ENCODE measurements around the gene EML3. TPM values are rescaled to one million over a fixed set of nuclear protein-coding genes. Genes with fewer than 3 reads are reported as not detected.
A peak's percentile ranks its signal among the peaks of the same experiment; 100 is the strongest.
"Not testable (repeated sequence)": the region's sequence is repeated elsewhere in the genome, so short reads cannot be mapped to it uniquely, and the experiment has no call there.

The EML3 gene
- total RNA-seq, 2 experiments from 2014 or later, result 132 to 133 TPM

DNA sequence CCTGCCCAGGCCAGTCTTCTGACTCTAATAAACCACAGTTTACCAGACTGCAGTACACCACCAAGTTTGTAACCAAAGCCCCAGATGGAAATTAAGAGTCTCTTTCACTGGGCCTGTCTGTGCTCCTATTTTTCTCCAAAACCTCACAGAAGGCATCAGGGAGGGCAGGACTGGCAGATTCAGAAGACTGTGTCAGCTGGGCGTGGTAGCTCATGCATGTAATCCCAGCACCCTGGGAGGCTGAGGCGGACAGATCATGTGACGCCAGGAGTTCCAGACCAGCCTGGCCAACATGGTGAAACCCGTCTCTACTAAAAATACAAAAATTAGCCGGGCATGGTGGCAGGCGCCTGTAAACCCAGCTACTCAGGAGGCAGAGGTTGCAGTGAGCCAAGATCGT, 27.2 kb downstream of the EML3 start:
- H3K4me1 Mint-ChIP-seq, result peaks cover 10% of the 10 kb centered on the region

DNA sequence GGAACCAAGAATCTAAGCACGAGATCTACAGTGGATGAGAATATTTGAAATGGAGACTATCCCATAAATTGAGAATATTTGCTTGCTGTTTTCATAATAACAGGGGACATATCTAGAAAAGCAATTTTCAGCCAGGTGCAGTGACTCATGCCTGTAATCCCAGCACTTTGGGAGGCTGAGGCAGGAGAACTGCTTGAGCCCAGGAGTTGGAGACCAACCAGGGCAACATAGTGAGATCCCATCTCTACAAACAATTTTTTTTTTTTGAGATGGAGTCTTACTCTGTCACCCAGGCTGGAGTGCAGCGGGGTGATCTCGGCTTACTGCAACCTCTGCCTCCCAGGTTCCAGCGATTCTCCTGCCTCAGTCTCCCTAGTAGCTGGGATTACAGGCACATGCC, 30.8 kb downstream of the EML3 start:
- H3K27ac Mint-ChIP-seq; H3K4me1 Mint-ChIP-seq; H3K27me3 Mint-ChIP-seq; H3K4me3 Mint-ChIP-seq; ATAC-seq; H3K9me3 Mint-ChIP-seq (ENCODE audit: low read depth); DNase-seq: not testable (repeated sequence)
- CTCF ChIA-PET, result interaction anchor here (2.5 kb wide), 1 partner anchor 10 kb away, joined by 8 read pairs; the partner anchor contains the start of gene TUT1
- H3K36me3 Mint-ChIP-seq, result peaks cover 24% of the 10 kb centered on the region

More for the DNA sequence above, 27.2 kb downstream of the EML3 start:
- CTCF ChIA-PET, result interaction anchor here (1.1 to 1.2 kb wide), 2 partner anchors 157 to 161 kb away, joined by 3 read pairs; no protein-coding TSS in a partner anchor
- peaks cover 30% of the 10 kb centered on the region for H3K36me3 Mint-ChIP-seq
- not testable (repeated sequence) for H3K27me3 Mint-ChIP-seq; DNase-seq; H3K27ac Mint-ChIP-seq; H3K9me3 Mint-ChIP-seq (ENCODE audit: low read depth); H3K4me3 Mint-ChIP-seq; ATAC-seq

DNA sequence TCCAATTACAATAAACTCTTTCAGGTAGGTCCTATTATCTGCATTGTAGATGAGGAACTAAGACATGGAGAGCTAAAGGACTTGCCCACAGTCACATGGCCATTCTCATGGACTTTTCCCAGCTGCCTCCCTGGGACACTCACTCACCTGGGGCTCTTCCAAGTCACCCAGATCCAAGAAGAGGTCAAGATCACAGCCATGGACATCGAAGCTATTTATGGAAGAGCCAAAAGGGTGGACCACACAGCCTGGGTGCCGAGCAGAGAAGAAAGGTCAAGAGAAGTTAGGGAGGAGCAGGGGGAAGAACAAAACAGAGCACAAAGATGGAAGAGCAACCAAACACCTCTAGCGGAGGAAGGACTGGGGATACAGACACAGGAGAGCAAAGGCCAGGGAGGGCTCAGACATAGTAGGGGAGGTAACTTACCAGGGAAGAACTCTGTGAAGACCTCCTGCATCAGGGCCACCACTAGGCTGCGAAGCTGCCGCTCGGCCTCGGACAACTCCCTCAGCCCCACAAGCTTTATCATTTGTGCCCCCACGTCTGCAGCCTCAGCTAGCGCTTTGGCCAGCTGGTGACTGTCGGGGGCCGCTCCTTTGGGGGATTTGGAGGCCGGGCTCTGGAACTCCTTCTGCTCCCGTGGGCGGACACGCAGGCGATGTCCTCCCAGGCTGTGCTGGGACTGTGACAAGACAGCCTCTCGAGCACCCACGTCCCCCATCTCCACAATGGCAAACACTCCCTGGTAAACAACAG, 31.4 kb downstream of the EML3 start:
- DNase-seq (no peak), ATAC-seq (no peak)
- no peaks in the 10 kb centered on the region for H3K4me1 Mint-ChIP-seq
- H3K4me3 Mint-ChIP-seq, result no peak overlapping the region
- CTCF ChIA-PET, result interaction anchor here (2.5 kb wide), 1 partner anchor 10 kb away, joined by 8 read pairs; the partner anchor contains the start of gene TUT1
- no peaks in the 10 kb centered on the region for H3K9me3 Mint-ChIP-seq (ENCODE audit: low read depth)
- peaks cover 24% of the 10 kb centered on the region for H3K36me3 Mint-ChIP-seq
- H3K27ac Mint-ChIP-seq, result no peak overlapping the region
- H3K27me3 Mint-ChIP-seq, result no peaks in the 10 kb centered on the region

DNA sequence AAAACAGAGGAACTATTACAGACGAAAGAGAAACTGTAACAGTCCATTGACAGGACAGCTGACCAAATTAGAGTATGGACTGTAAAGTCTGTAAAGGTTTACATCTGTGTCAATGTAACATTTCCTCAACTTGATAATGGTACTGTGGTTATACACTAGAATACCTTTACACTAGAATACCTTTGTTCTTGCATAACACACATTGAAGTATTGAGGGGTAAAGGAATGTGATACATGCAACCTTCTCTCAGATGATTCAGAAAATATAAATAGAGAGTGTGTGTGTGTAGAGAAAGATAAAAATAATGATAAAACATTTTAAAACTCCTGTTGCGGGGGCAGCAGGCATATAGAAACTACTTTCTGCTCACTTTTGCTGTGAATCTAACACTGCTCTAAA, 33.3 kb downstream of the EML3 start:
- H3K4me1 Mint-ChIP-seq, result peaks cover 13% of the 10 kb centered on the region
- no peak for DNase-seq
- no peaks in the 10 kb centered on the region for H3K9me3 Mint-ChIP-seq (ENCODE audit: low read depth)
- ATAC-seq, result no peak
- CTCF ChIA-PET, result interaction anchor here (0.9 to 1.6 kb wide), 3 partner anchors 12 to 155 kb away, joined by 4 to 5 read pairs (median 5); partner anchors contain the start of gene TUT1
- H3K27me3 Mint-ChIP-seq, result no peaks in the 10 kb centered on the region
- no peak overlapping the region for H3K4me3 Mint-ChIP-seq
- no peak overlapping the region for H3K27ac Mint-ChIP-seq
- H3K36me3 Mint-ChIP-seq, result peaks cover 24% of the 10 kb centered on the region

DNA sequence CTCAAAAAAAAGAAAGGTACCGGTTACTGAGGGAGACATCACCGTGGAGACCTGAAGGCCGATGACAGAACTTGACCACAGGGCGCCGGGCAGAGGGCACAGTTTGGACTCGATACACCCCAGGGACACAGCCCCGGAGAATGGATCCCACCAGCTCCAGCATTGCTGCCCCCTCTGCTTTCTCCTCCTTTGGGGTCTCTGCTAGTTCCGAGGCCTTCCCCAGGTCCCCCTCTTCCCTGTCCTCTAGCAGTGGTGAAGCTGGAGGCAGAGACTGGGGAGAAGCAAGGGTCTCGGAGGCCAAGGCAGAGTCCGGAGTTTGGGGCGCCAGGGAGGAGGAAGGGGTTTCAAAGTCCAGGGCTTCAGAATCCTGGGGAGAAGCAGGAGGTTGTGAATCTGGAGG, 34.0 kb downstream of the EML3 start:
- Mint-ChIP-seq H3K36me3 (peaks cover 21% of the 10 kb centered on the region), H3K27ac (no peak overlapping the region), H3K4me3 (no peak overlapping the region), H3K9me3 (ENCODE audit: low read depth) (no peaks in the 10 kb centered on the region), H3K4me1 (peaks cover 13% of the 10 kb centered on the region), H3K27me3 (no peaks in the 10 kb centered on the region)
- DNase-seq (no peak), ATAC-seq (no peak)
- CTCF ChIA-PET, result interaction anchor here (0.9 to 1.6 kb wide), 3 partner anchors 13 to 154 kb away, joined by 4 to 5 read pairs (median 5); partner anchors contain the start of gene TUT1

DNA sequence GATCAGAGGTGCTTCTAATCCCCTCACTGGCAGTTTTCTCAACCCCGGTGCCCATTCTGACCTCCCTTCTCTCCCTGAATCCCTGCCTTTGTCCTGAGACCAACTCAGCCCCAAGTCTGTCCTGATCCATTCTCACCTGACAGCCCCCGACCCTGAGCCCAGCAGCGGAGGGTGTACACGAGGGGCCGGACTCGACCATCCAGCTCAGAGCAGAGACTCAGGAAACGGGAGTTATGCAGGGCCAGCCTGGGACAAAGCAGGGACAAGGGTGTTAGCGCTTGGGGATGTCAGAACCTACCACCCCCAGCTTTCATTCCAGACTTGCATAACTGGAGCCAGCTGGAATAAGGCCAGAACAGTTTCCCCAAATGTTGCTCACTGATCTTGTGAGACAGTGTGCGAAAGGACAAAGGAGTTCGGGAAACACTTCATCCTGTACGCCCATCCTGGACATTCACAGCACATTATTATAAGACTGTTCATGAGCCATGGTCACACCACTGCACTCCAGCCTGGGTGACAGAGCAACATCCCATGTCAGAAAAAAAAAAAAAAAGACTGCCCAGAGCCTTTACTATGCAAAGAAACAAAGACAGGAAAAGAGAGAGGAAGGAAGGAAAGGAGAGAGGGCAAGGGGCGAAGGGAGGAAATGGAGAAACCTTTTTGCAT, 35.4 kb downstream of the EML3 start:
- no peaks in the 10 kb centered on the region for H3K27me3 Mint-ChIP-seq
- CTCF ChIA-PET, result interaction anchor here (1.1 to 1.2 kb wide), 2 partner anchors 11 to 152 kb away, joined by 3 to 5 read pairs; no protein-coding TSS in a partner anchor
- H3K27ac Mint-ChIP-seq, result no peak overlapping the region
- H3K9me3 Mint-ChIP-seq (ENCODE audit: low read depth), result no peaks in the 10 kb centered on the region
- DNase-seq (no peak), ATAC-seq (no peak)
- no peak overlapping the region for H3K4me3 Mint-ChIP-seq
- peaks cover 22% of the 10 kb centered on the region for H3K4me1 Mint-ChIP-seq
- H3K36me3 Mint-ChIP-seq, result peaks cover 28% of the 10 kb centered on the region

DNA sequence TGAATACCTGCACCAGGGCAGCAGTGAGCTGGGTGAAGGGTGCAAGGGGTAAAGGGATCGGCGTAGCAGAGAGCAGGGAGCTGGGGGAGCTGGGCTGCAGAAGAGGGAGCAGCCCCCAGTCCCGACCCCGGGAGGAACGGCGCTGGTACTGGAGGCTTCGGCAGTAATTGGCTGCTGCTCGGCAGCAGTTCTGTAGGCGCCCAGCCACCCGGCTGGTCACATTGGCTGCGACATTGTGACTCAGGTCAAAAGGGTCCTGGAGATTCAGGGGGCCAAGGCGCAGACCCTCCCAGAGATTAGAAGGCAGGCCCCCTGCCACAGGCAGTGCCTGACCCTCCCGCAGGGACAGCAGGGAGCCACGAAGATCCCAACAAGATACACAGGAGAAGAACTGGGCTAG, 36.7 kb downstream of the EML3 start:
- peaks cover 35% of the 10 kb centered on the region for H3K4me1 Mint-ChIP-seq
- no peaks in the 10 kb centered on the region for H3K9me3 Mint-ChIP-seq (ENCODE audit: low read depth)
- ATAC-seq (no peak), DNase-seq (no peak)
- H3K27me3 Mint-ChIP-seq, result no peaks in the 10 kb centered on the region
- peak overlapping the region; percentile 94 for H3K4me3 Mint-ChIP-seq
- no peak overlapping the region for H3K27ac Mint-ChIP-seq
- peaks cover 35% of the 10 kb centered on the region for H3K36me3 Mint-ChIP-seq
- CTCF ChIA-PET, result interaction anchor here (0.8 to 3.8 kb wide), 4 partner anchors 16 to 181 kb away, joined by 3 to 28 read pairs (median 4); partner anchors contain the start of gene TUT1

DNA sequence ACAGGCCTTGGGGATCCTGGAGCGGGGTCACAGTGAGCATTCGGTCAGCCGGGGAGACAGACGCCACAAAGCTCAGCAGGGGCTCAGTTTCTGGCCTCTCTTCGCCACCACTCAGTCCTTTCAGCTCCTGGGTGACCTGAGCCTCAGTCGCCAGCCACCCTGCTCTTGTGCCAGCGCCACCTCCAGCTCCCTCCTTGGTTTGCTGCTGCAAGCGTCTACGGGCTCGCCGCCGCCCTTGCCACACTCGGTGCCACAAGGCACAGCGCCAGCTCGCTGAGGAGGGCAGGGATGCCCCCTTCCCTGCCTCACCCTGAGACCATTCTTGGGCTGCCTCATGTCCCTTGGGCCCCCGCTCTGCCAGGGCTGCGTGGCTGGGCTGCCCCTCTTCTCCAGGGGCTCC, 37.4 kb downstream of the EML3 start:
- H3K4me3 Mint-ChIP-seq, result peak overlapping the region; percentile 94
- ATAC-seq (no peak), DNase-seq (no peak)
- peaks cover 41% of the 10 kb centered on the region for H3K4me1 Mint-ChIP-seq
- peak overlapping the region; percentile 89 for H3K27ac Mint-ChIP-seq
- no peaks in the 10 kb centered on the region for H3K9me3 Mint-ChIP-seq (ENCODE audit: low read depth)
- no peaks in the 10 kb centered on the region for H3K27me3 Mint-ChIP-seq
- H3K36me3 Mint-ChIP-seq, result peaks cover 40% of the 10 kb centered on the region
- CTCF ChIA-PET, result interaction anchor here (0.6 to 6.5 kb wide), 11 partner anchors 14 to 180 kb away, joined by 3 to 44 read pairs (median 5); partner anchors contain the start of gene TUT1

DNA sequence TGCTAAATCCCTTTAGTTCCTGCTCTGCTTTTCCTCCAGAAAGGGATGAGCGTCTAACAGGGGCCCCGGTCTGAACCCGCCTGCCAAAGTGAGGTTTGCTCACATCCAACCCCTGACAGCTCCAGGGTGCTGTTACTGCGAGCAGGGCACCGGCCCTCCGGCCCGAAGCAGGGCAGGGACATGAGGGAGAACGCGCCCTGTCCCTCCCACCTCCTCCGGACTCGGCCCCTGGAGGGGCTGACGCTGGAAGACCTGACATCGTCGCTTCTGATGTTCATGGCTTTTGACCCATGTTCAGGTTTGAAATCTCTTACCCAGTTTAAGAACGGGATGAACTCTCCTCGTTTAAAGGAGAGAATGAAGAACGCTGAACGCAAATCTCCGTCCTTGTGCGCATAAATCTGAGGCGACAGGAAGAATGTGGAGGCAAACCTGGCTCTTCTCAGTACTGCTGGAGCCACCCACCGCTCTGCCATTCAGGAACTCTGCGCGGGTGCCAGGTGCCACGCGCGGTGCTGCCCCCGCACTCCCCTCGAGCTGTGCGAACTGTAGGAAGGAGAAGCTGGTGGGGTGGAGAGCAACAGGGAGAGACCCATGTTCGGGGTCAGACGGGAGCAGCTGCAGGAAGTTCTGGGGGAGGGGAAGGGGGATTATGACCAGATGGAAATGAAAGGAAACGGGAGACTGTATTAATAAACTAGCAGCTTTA, 38.1 kb downstream of the EML3 start:
- peak; percentile 21 for ATAC-seq
- peak overlapping the region; percentile 94 for H3K4me3 Mint-ChIP-seq
- no peak for DNase-seq
- peaks cover 45% of the 10 kb centered on the region for H3K4me1 Mint-ChIP-seq
- no peaks in the 10 kb centered on the region for H3K9me3 Mint-ChIP-seq (ENCODE audit: low read depth)
- H3K27ac Mint-ChIP-seq, result peak overlapping the region; percentile 89
- H3K36me3 Mint-ChIP-seq, result peaks cover 44% of the 10 kb centered on the region
- CTCF ChIA-PET, result interaction anchor here (0.5 to 6.5 kb wide), 19 partner anchors 13 to 248 kb away, joined by 3 to 60 read pairs (median 5); partner anchors contain the start of genes HNRNPUL2 and TUT1
- H3K27me3 Mint-ChIP-seq, result no peaks in the 10 kb centered on the region

DNA sequence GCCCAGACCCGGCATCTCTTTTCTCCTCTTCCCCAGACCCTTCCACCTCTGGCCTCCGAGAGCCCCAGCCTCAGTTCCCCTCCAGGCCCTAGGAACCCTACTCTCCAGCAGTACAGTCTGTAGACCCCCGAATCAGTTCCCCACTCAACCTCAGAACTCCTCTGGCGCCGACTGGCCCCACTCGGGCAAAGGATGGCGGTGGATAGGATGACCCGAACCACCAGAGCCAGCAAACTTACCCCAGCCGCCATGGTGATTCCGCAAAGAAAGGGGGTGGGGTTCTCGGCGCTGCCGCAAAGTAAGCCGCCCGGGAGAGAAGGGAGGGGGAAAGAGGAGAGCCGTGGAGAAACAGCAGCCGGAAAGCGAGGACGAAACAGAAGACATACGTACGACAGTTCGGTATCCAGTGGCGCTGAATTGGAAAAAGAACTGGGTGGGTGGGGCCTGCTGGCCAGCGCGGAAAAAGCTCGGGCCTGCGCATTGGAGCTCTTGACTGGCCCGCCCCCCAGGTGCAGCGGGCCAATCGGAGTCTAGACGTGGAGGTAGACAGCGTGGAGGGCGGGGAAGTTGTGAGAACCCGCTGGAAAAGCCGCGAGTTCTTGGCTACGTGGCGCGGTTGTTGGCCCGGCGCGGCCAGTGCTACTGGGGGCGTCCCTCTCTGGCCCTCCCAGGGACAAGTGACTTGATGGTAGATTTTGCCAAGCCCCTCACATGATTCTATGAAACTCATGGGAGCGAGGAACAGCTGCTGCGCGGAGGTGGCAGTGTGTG, 38.8 kb downstream of the EML3 start, which contains the start of gene EEF1G:
Gene EEF1G, minus strand, starts transcription at position 300 of the 771 bp plus-strand sequence. Its CDS starts 49 bp downstream, at position 251.
- Mint-ChIP-seq H3K27me3 (no peaks in the 10 kb centered on the region), H3K9me3 (ENCODE audit: low read depth) (no peaks in the 10 kb centered on the region), H3K27ac (peak within 1 kb of the TSS; percentile 89), H3K4me1 (peaks cover 51% of the 10 kb centered on the region), H3K36me3 (peaks cover 47% of the 10 kb centered on the region), H3K4me3 (peak within 1 kb of the TSS; percentile 94)
- ATAC-seq, result peak; percentile 94
- peak; percentile 100 for DNase-seq
- CTCF ChIA-PET, result interaction anchor here (0.5 to 6.5 kb wide), 15 partner anchors 14 to 248 kb away, joined by 3 to 60 read pairs (median 5); partner anchors contain the start of genes HNRNPUL2 and TUT1

DNA sequence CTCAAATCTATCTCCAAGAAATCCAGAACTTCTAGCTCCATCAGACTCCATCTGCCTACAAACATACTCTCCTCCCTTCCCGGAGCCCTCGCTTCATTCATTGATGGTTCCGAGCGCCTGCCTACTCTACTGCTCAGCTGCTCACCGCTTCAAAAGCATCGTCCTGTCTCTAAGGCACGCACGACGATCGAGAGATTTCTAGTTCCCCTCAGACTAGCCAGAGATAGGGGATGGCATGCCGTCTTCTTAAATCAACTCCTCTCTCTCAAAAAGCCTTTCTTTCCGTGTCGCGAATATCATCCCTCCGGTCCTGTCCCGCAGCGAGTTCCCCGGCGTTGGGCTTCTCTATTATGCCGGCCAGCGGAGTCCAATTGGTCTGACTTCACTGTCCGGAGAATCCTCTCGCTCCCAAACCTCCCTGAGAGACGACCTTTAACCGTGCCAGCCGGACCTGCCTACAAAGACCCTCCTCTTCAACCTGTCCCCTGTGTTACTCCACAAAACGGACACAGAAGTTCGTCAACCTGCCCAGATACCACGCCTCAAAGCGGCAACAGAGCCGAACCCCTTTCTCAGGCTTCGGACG, 39.5 kb downstream of the EML3 start:
- CTCF ChIA-PET, result interaction anchor here (1.0 to 6.5 kb wide), 11 partner anchors 14 to 180 kb away, joined by 3 to 60 read pairs (median 6); partner anchors contain the start of gene TUT1
- ATAC-seq, result no peak
- peak overlapping the region; percentile 89 for H3K27ac Mint-ChIP-seq

DNA sequence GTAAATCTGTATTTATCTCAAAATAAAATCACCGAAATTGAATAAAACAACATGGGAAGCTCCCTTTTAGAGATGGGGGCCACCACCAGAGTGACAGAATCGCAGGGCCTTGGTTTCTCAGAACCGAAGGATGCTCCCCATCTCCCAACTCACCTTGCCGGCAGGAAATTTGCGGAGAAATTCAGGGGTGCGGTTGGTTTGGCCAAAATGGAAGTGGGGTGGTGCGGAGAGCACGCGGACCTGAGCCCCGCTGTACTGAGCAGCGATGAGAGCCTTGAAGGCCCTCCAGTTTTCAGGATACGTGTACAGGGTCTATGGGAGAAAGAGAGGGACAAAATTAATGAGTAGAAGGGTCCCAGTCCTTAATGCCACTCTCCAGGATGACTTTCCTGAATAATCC, 40.1 kb downstream of the EML3 start:
- no peak for ATAC-seq
- Mint-ChIP-seq H3K36me3 (peaks cover 47% of the 10 kb centered on the region), H3K9me3 (ENCODE audit: low read depth) (no peaks in the 10 kb centered on the region), H3K4me3 (peak overlapping the region; percentile 94), H3K4me1 (peaks cover 59% of the 10 kb centered on the region), H3K27ac (peak overlapping the region; percentile 89), H3K27me3 (no peaks in the 10 kb centered on the region)
- no peak for DNase-seq
- CTCF ChIA-PET, result interaction anchor here (0.6 to 6.5 kb wide), 7 partner anchors 13 to 148 kb away, joined by 3 to 60 read pairs (median 27); partner anchors contain the start of gene TUT1

More for the DNA sequence above, 39.5 kb downstream of the EML3 start:
- DNase-seq, result no peak
- H3K36me3 Mint-ChIP-seq, result peaks cover 49% of the 10 kb centered on the region
- peaks cover 55% of the 10 kb centered on the region for H3K4me1 Mint-ChIP-seq
- H3K4me3 Mint-ChIP-seq, result peak overlapping the region; percentile 94
- no peaks in the 10 kb centered on the region for H3K9me3 Mint-ChIP-seq (ENCODE audit: low read depth)
- no peaks in the 10 kb centered on the region for H3K27me3 Mint-ChIP-seq
